Measurements from ENCODE around the gene LRRN2. TPM values are rescaled to one million over a fixed set of nuclear protein-coding genes. Genes with fewer than 3 reads are reported as not detected.

LRRN2 gene
- total RNA-seq, 1 experiment from 2014 or later: 5.0 TPM

GRCh38 chr1:204600203-204600602, 85.3 kb downstream of the LRRN2 start:
- POLR2A ChIA-PET (ENCODE audit: unreplicated experiment): no interaction called here
- ATAC-seq (no peak), DNase-seq (no peak)
- H4K20me1 ChIP-seq (ENCODE audit: low read length): no peaks in the 10 kb centered on the region
- no peak overlapping the region for H3K9ac ChIP-seq (ENCODE audit: low read length)
- H3K36me3 ChIP-seq (ENCODE audit: low read depth, low read length): no peaks in the 10 kb centered on the region
- no peaks in the 10 kb centered on the region for H3F3A ChIP-seq (ENCODE audit: low read length, unreplicated experiment)
- no peaks in the 10 kb centered on the region for H3K9me2 ChIP-seq (replicated peaks; ENCODE audit: low read length)
- H3K27me3 ChIP-seq (ENCODE audit: low read length): no peaks in the 10 kb centered on the region
- H2AFZ ChIP-seq (ENCODE audit: low read length): no peak overlapping the region
- H3K4me3 ChIP-seq (ENCODE audit: low read length): no peak overlapping the region
- intact Hi-C loops (cut with micrococcal nuclease): no loop called here
- TF ChIP-seq EZH2 (IDR thresholded peaks at IDR 0.05; ENCODE audit: low read length, unreplicated experiment) (no peak), CTCF (conservative IDR thresholded peaks at IDR 0.05; ENCODE audit: low read depth, low read length) (no peak), EZH2phosphoT487 (IDR thresholded peaks at IDR 0.05; ENCODE audit: borderline replicate concordance, low read length) (no peak)
- no peaks in the 10 kb centered on the region for H3K4me1 ChIP-seq (ENCODE audit: insufficient read depth, low read length)
- CTCF ChIA-PET: no interaction called here
- H3K27ac ChIP-seq (ENCODE audit: low read length): no peak overlapping the region
- BruUV-seq (replicated peaks): no TSS peak
- no peaks in the 10 kb centered on the region for H3K9me3 ChIP-seq (ENCODE audit: low read length)
- H3K79me2 ChIP-seq (ENCODE audit: low read length): no peaks in the 10 kb centered on the region
- H3K4me2 ChIP-seq (ENCODE audit: low read length): no peak overlapping the region

- Histone ChIP-seq H3K4me2 (ENCODE audit: low read length) (no peak overlapping the region), H2AFZ (ENCODE audit: low read length) (no peak overlapping the region), H3K27me3 (ENCODE audit: low read length) (no peaks in the 10 kb centered on the region), H3K9me2 (replicated peaks; ENCODE audit: low read length) (no peaks in the 10 kb centered on the region), H3K4me1 (ENCODE audit: insufficient read depth, low read length) (no peaks in the 10 kb centered on the region), H3K4me3 (ENCODE audit: low read length) (no peak overlapping the region), H3K79me2 (ENCODE audit: low read length) (no peaks in the 10 kb centered on the region), H3F3A (ENCODE audit: low read length, unreplicated experiment) (no peaks in the 10 kb centered on the region), H3K9ac (ENCODE audit: low read length) (no peak overlapping the region), H3K36me3 (ENCODE audit: low read depth, low read length) (no peaks in the 10 kb centered on the region), H3K27ac (ENCODE audit: low read length) (no peak overlapping the region), H4K20me1 (ENCODE audit: low read length) (no peaks in the 10 kb centered on the region), H3K9me3 (ENCODE audit: low read length) (no peaks in the 10 kb centered on the region)
- BruUV-seq (replicated peaks): no TSS peak
- DNase-seq (no peak), ATAC-seq (no peak)
- ChIA-PET CTCF (no interaction called here), POLR2A (ENCODE audit: unreplicated experiment) (no interaction called here)
- no peak for TF ChIP-seq CTCF (conservative IDR thresholded peaks at IDR 0.05; ENCODE audit: low read depth, low read length)
- no peak for TF ChIP-seq EZH2phosphoT487 (IDR thresholded peaks at IDR 0.05; ENCODE audit: borderline replicate concordance, low read length)
- no peak for TF ChIP-seq EZH2 (IDR thresholded peaks at IDR 0.05; ENCODE audit: low read length, unreplicated experiment)
- intact Hi-C loops (cut with micrococcal nuclease): no loop called here
Measured at GRCh38 chr1:204599596-204599995, 85.9 kb downstream of the LRRN2 start.

GRCh38 chr1:204599098-204599497, 86.4 kb downstream of the LRRN2 start:
- no peak overlapping the region for H3K9ac ChIP-seq (ENCODE audit: low read length)
- no peaks in the 10 kb centered on the region for H3K27me3 ChIP-seq (ENCODE audit: low read length)
- ATAC-seq: no peak
- BruUV-seq (replicated peaks): no TSS peak
- intact Hi-C loops (cut with micrococcal nuclease): no loop called here
- no peak for TF ChIP-seq EZH2 (IDR thresholded peaks at IDR 0.05; ENCODE audit: low read length, unreplicated experiment)
- no peak for TF ChIP-seq EZH2phosphoT487 (IDR thresholded peaks at IDR 0.05; ENCODE audit: borderline replicate concordance, low read length)
- no peaks in the 10 kb centered on the region for H3K4me1 ChIP-seq (ENCODE audit: insufficient read depth, low read length)
- no peak overlapping the region for H3K4me3 ChIP-seq (ENCODE audit: low read length)
- H3K4me2 ChIP-seq (ENCODE audit: low read length): no peak overlapping the region
- H3K27ac ChIP-seq (ENCODE audit: low read length): no peak overlapping the region
- DNase-seq: no peak
- POLR2A ChIA-PET (ENCODE audit: unreplicated experiment): no interaction called here
- CTCF ChIA-PET: no interaction called here
- H3F3A ChIP-seq (ENCODE audit: low read length, unreplicated experiment): no peaks in the 10 kb centered on the region
- H3K9me3 ChIP-seq (ENCODE audit: low read length): no peaks in the 10 kb centered on the region
- H2AFZ ChIP-seq (ENCODE audit: low read length): no peak overlapping the region
- H3K36me3 ChIP-seq (ENCODE audit: low read depth, low read length): no peaks in the 10 kb centered on the region
- H3K79me2 ChIP-seq (ENCODE audit: low read length): no peaks in the 10 kb centered on the region
- no peaks in the 10 kb centered on the region for H3K9me2 ChIP-seq (replicated peaks; ENCODE audit: low read length)
- H4K20me1 ChIP-seq (ENCODE audit: low read length): no peaks in the 10 kb centered on the region
